ENCODE measurements around the gene CNGB1. TPM values are rescaled to one million over a fixed set of nuclear protein-coding genes. Genes with fewer than 3 reads are reported as not detected.

The CNGB1 gene
- total RNA-seq, 2 experiments from 2014 or later, result not detected

- H3K9me2 ChIP-seq (ENCODE audit: insufficient read depth, low read length), result no peaks in the 10 kb centered on the region
- intact Hi-C loops (cut with micrococcal nuclease; ENCODE audit: unreplicated experiment), result loop anchor here (5.0 to 10.0 kb wide), 2 partner anchors 246 to 428 kb away; no protein-coding TSS in a partner anchor
- CTCF ChIA-PET (ENCODE audit: unreplicated experiment), result no interaction called here
- BruUV-seq (replicated peaks), result no TSS peak
- no peak overlapping the region for H3K27ac ChIP-seq (ENCODE audit: low read depth, low read length, poor library complexity, severe bottlenecking)
- no peak overlapping the region for H2AFZ ChIP-seq (ENCODE audit: low read length)
- peaks cover 41% of the 10 kb centered on the region for H3K36me3 ChIP-seq (ENCODE audit: insufficient read depth, low read length)
- POLR2A ChIA-PET, result no interaction called here
- no peak for DNase-seq (ENCODE audit: low spot score)
- no peaks in the 10 kb centered on the region for H3K9me3 ChIP-seq (ENCODE audit: low read length)
- no peaks in the 10 kb centered on the region for H4K20me1 ChIP-seq (ENCODE audit: insufficient read depth, low read length)
- peaks cover 4% of the 10 kb centered on the region; the same call in 1 of the 2 replicates for H3K79me2 ChIP-seq (ENCODE audit: insufficient read depth, low read depth, low read length)
- H3K4me1 ChIP-seq (ENCODE audit: insufficient read depth, low read length, poor library complexity, severe bottlenecking), result peaks cover 22% of the 10 kb centered on the region
- TF ChIP-seq EZH2phosphoT487 (IDR thresholded peaks at IDR 0.05; ENCODE audit: borderline replicate concordance, low read depth, low read length), result no peak
- no peak for TF ChIP-seq CTCF (conservative IDR thresholded peaks at IDR 0.05; ENCODE audit: low read length)
- no peak overlapping the region for H3K4me3 ChIP-seq (ENCODE audit: low read depth, low read length, poor library complexity, severe bottlenecking)
- no peak overlapping the region for H3K4me2 ChIP-seq (ENCODE audit: low read length)
Observed at GRCh38 chr16:58002936-58003335, 32.0 kb upstream of the CNGB1 start.

GRCh38 chr16:58002416-58002800 lies 31.5 kb upstream of the CNGB1 start:
- peaks cover 22% of the 10 kb centered on the region for H3K4me1 ChIP-seq (ENCODE audit: insufficient read depth, low read length, poor library complexity, severe bottlenecking)
- no peaks in the 10 kb centered on the region for H4K20me1 ChIP-seq (ENCODE audit: insufficient read depth, low read length)
- H3K9me2 ChIP-seq (ENCODE audit: insufficient read depth, low read length), result no peaks in the 10 kb centered on the region
- POLR2A ChIA-PET, result no interaction called here
- no peak for DNase-seq (ENCODE audit: low spot score)
- no peak overlapping the region for H3K27ac ChIP-seq (ENCODE audit: low read depth, low read length, poor library complexity, severe bottlenecking)
- TF ChIP-seq CTCF (conservative IDR thresholded peaks at IDR 0.05; ENCODE audit: low read length) (no peak), EZH2phosphoT487 (IDR thresholded peaks at IDR 0.05; ENCODE audit: borderline replicate concordance, low read depth, low read length) (no peak)
- peak overlapping the region; percentile 75 for H3K4me3 ChIP-seq (ENCODE audit: low read depth, low read length, poor library complexity, severe bottlenecking)
- no TSS peak for BruUV-seq (replicated peaks)
- peaks cover 4% of the 10 kb centered on the region; the same call in 1 of the 2 replicates for H3K79me2 ChIP-seq (ENCODE audit: insufficient read depth, low read depth, low read length)
- H3K9me3 ChIP-seq (ENCODE audit: low read length), result no peaks in the 10 kb centered on the region
- peaks cover 41% of the 10 kb centered on the region for H3K36me3 ChIP-seq (ENCODE audit: insufficient read depth, low read length)
- intact Hi-C loops (cut with micrococcal nuclease; ENCODE audit: unreplicated experiment), result loop anchor here (5.0 to 10.0 kb wide), 2 partner anchors 245 to 428 kb away; no protein-coding TSS in a partner anchor
- H2AFZ ChIP-seq (ENCODE audit: low read length), result no peak overlapping the region
- H3K4me2 ChIP-seq (ENCODE audit: low read length), result peak overlapping the region; percentile 100
- CTCF ChIA-PET (ENCODE audit: unreplicated experiment), result no interaction called here

- Histone ChIP-seq H3K36me3 (ENCODE audit: insufficient read depth, low read length) (peaks cover 36% of the 10 kb centered on the region), H3K4me3 (ENCODE audit: low read depth, low read length, poor library complexity, severe bottlenecking) (peak overlapping the region; percentile 75), H2AFZ (ENCODE audit: low read length) (peak overlapping the region; percentile 95; the same call in 1 of the 2 replicates), H3K27ac (ENCODE audit: low read depth, low read length, poor library complexity, severe bottlenecking) (no peak overlapping the region), H4K20me1 (ENCODE audit: insufficient read depth, low read length) (no peaks in the 10 kb centered on the region), H3K79me2 (ENCODE audit: insufficient read depth, low read depth, low read length) (peaks cover 4% of the 10 kb centered on the region; the same call in 1 of the 2 replicates), H3K9me2 (ENCODE audit: insufficient read depth, low read length) (no peaks in the 10 kb centered on the region), H3K4me1 (ENCODE audit: insufficient read depth, low read length, poor library complexity, severe bottlenecking) (peaks cover 22% of the 10 kb centered on the region), H3K4me2 (ENCODE audit: low read length) (peak overlapping the region; percentile 100), H3K9me3 (ENCODE audit: low read length) (no peaks in the 10 kb centered on the region)
- CTCF ChIA-PET (ENCODE audit: unreplicated experiment), result no interaction called here
- DNase-seq (ENCODE audit: low spot score), result peak; percentile 19
- POLR2A ChIA-PET, result interaction anchor here (0.5 to 0.7 kb wide), 2 partner anchors 65 to 120 kb away, joined by 3 to 4 read pairs; no protein-coding TSS in a partner anchor
- TF ChIP-seq EZH2phosphoT487 (IDR thresholded peaks at IDR 0.05; ENCODE audit: borderline replicate concordance, low read depth, low read length) (no peak), CTCF (conservative IDR thresholded peaks at IDR 0.05; ENCODE audit: low read length) (no peak)
- no TSS peak for BruUV-seq (replicated peaks)
- intact Hi-C loops (cut with micrococcal nuclease; ENCODE audit: unreplicated experiment), result loop anchor here (1.0 to 10.0 kb wide), 6 partner anchors 103 to 627 kb away; partner anchors contain the start of genes CFAP20, CNOT1 and KATNB1
Observed at GRCh38 chr16:58001781-58002415, 31.0 kb upstream of the CNGB1 start.

Measured in OCI-LY7 (cell line).